ENCODE data around the gene FHIP2A.
"Not testable (repeated sequence)": the region's sequence is repeated elsewhere in the genome, so short reads cannot be mapped to it uniquely, and the experiment has no call there.

FHIP2A gene

GRCh38 chr10:114856544-114857287 is 35.1 kb downstream of the FHIP2A start:
- TF ChIP-seq ELF4 (IDR thresholded peaks at IDR 0.05) (no peak), TARDBP (IDR thresholded peaks at IDR 0.05) (no peak), SUZ12 (IDR thresholded peaks at IDR 0.05) (no peak), L3MBTL2 (conservative IDR thresholded peaks at IDR 0.05) (no peak)
- ChIA-PET POLR2A (no interaction called here), CTCF (interaction anchor here (0.7 kb wide), 1 partner anchor 169 kb away, joined by 3 read pairs; no protein-coding TSS in a partner anchor)
- DNase-seq (ENCODE audit: extremely low spot score) = no peak

DNA sequence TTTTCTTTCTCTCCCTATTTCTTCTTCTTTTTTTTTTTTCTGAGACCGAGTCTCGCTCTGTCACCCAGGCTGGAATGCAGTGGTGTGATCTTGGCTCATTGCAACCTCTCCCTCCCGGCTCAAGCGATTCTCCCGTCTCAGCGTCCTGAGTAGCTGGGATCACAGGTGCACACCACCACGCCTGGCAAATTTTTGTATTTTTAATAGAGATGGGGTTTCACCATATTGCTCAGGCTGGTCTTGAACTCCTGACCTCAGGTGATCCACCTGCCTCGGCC is 35.6 kb downstream of the FHIP2A start:
- CTCF ChIA-PET = interaction anchor here (0.7 kb wide), 1 partner anchor 170 kb away, joined by 3 read pairs; no protein-coding TSS in a partner anchor
- POLR2A ChIA-PET; DNase-seq (ENCODE audit: extremely low spot score): not testable (repeated sequence)

- ChIA-PET CTCF (no interaction called here), POLR2A (no interaction called here)
- no peak for DNase-seq (ENCODE audit: extremely low spot score)
- no peak for TF ChIP-seq LEF1 (IDR thresholded peaks at IDR 0.05; ENCODE audit: borderline replicate concordance)
- TF ChIP-seq HDGF (IDR thresholded peaks at IDR 0.05; ENCODE audit: borderline replicate concordance) = no peak
- no peak for TF ChIP-seq ZNF384 (IDR thresholded peaks at IDR 0.05)
- no peak for TF ChIP-seq NFRKB (IDR thresholded peaks at IDR 0.05)
- TF ChIP-seq TARDBP (IDR thresholded peaks at IDR 0.05) = no peak
- TF ChIP-seq BHLHE40 (IDR thresholded peaks at IDR 0.05; ENCODE audit: borderline replicate concordance) = no peak
- no peak for TF ChIP-seq SUZ12 (IDR thresholded peaks at IDR 0.05)
- TF ChIP-seq FOXK2 (IDR thresholded peaks at IDR 0.05) = no peak
- TF ChIP-seq SP1 (IDR thresholded peaks at IDR 0.05) = no peak
- no peak for TF ChIP-seq FOXM1 (IDR thresholded peaks at IDR 0.05; ENCODE audit: borderline replicate concordance)
- no peak for TF ChIP-seq ARNT (IDR thresholded peaks at IDR 0.05)
- no peak for TF ChIP-seq PKNOX1 (IDR thresholded peaks at IDR 0.05)
- no peak for TF ChIP-seq L3MBTL2 (conservative IDR thresholded peaks at IDR 0.05)
- TF ChIP-seq FOXA1 (IDR thresholded peaks at IDR 0.05) = no peak
- no peak for TF ChIP-seq ELF4 (IDR thresholded peaks at IDR 0.05)
- TF ChIP-seq CTBP1 (IDR thresholded peaks at IDR 0.05; ENCODE audit: borderline replicate concordance) = no peak
These were observed 36.5 kb downstream of the FHIP2A start for GRCh38 chr10:114857922-114858629.

- no peak for TF ChIP-seq ZNF384 (IDR thresholded peaks at IDR 0.05)
- TF ChIP-seq NFRKB (IDR thresholded peaks at IDR 0.05) = no peak
- TF ChIP-seq BHLHE40 (IDR thresholded peaks at IDR 0.05; ENCODE audit: borderline replicate concordance) = no peak
- TF ChIP-seq HDGF (IDR thresholded peaks at IDR 0.05; ENCODE audit: borderline replicate concordance) = no peak
- no peak for TF ChIP-seq FOXK2 (IDR thresholded peaks at IDR 0.05)
- TF ChIP-seq ELF4 (IDR thresholded peaks at IDR 0.05) = no peak
- TF ChIP-seq FOXM1 (IDR thresholded peaks at IDR 0.05; ENCODE audit: borderline replicate concordance) = no peak
- no peak for TF ChIP-seq TARDBP (IDR thresholded peaks at IDR 0.05)
- ChIA-PET POLR2A (no interaction called here), CTCF (no interaction called here)
- DNase-seq (ENCODE audit: extremely low spot score) = no peak
These were observed 37.6 kb downstream of the FHIP2A start for GRCh38 chr10:114859222-114859621.

GRCh38 chr10:114862456-114862855 is 40.9 kb downstream of the FHIP2A start:
- no peak for DNase-seq (ENCODE audit: extremely low spot score)
- CTCF ChIA-PET = interaction anchor here (1.1 kb wide), 1 partner anchor 15 kb away, joined by 3 read pairs; no protein-coding TSS in a partner anchor
- TF ChIP-seq ELF4 (IDR thresholded peaks at IDR 0.05) (no peak), HDGF (IDR thresholded peaks at IDR 0.05; ENCODE audit: borderline replicate concordance) (no peak), ZNF384 (IDR thresholded peaks at IDR 0.05) (no peak), LEF1 (IDR thresholded peaks at IDR 0.05; ENCODE audit: borderline replicate concordance) (no peak), SP1 (IDR thresholded peaks at IDR 0.05) (no peak), SUZ12 (IDR thresholded peaks at IDR 0.05) (no peak), BHLHE40 (IDR thresholded peaks at IDR 0.05; ENCODE audit: borderline replicate concordance) (no peak), CTBP1 (IDR thresholded peaks at IDR 0.05; ENCODE audit: borderline replicate concordance) (no peak), TARDBP (IDR thresholded peaks at IDR 0.05) (no peak)
- POLR2A ChIA-PET = no interaction called here

GRCh38 chr10:114867365-114867764 is 45.8 kb downstream of the FHIP2A start:
- POLR2A ChIA-PET = no interaction called here
- CTCF ChIA-PET = interaction anchor here (0.7 kb wide), 1 partner anchor 31 kb away, joined by 5 read pairs; no protein-coding TSS in a partner anchor
- no peak for DNase-seq (ENCODE audit: extremely low spot score)
- TF ChIP-seq HDGF (IDR thresholded peaks at IDR 0.05; ENCODE audit: borderline replicate concordance) = no peak
- TF ChIP-seq PKNOX1 (IDR thresholded peaks at IDR 0.05) = 0 out of 2 replicates have a peak, but pooled peaks have one; percentile 2

GRCh38 chr10:114868870-114869519 is 47.4 kb downstream of the FHIP2A start:
- POLR2A ChIA-PET = no interaction called here
- TF ChIP-seq TARDBP (IDR thresholded peaks at IDR 0.05) (no peak), SP1 (IDR thresholded peaks at IDR 0.05) (no peak), PKNOX1 (IDR thresholded peaks at IDR 0.05) (0 out of 2 replicates have a peak, but pooled peaks have one; percentile 8), LEF1 (IDR thresholded peaks at IDR 0.05; ENCODE audit: borderline replicate concordance) (no peak)
- CTCF ChIA-PET = interaction anchor here (3.9 kb wide), 1 partner anchor 11 kb away, joined by 16 read pairs; no protein-coding TSS in a partner anchor
- DNase-seq (ENCODE audit: extremely low spot score) = no peak
